HepG2 (cell line): ENCODE results near the gene AJUBA. TPM values are rescaled to one million over a fixed set of nuclear protein-coding genes. Genes with fewer than 3 reads are reported as not detected.

Experiments used
- HMGXB3 ChIP-seq: sonication (generic); formaldehyde crosslinking; IDR thresholded peaks from 2 replicates; pipeline ENCODE4 v1.4.0; 2020; ENCODE audit warnings: missing genetic modification reagents, borderline replicate concordance
- HOXA3 ChIP-seq: sonication (generic); formaldehyde crosslinking; IDR thresholded peaks from 2 replicates; pipeline ENCODE4 v1.5.0; 2020; ENCODE audit warnings: missing genetic modification reagents
- MTA3 ChIP-seq: sonication (generic); formaldehyde crosslinking; IDR thresholded peaks from 2 replicates; pipeline ENCODE4 v1.4.0; 2020; ENCODE audit warnings: missing genetic modification reagents
- POLR2AphosphoS2 ChIP-seq: IDR thresholded peaks from 2 replicates; pipeline ENCODE4 v1.6.1; 2011; ENCODE audit warnings: low read depth, low read length, improper control_type of control experiment
- RERE ChIP-seq: IDR thresholded peaks from 2 replicates; pipeline ENCODE4 v1.6.1; 2016; ENCODE audit warnings: low read depth, missing genetic modification reagents, missing compliant biosample characterization
- REXO4 ChIP-seq: sonication (generic); formaldehyde crosslinking; IDR thresholded peaks from 2 replicates; pipeline ENCODE4 v1.8.0; 2022; ENCODE audit warnings: missing genetic modification reagents, mild to moderate bottlenecking, borderline replicate concordance
- SAFB2 ChIP-seq: sonication (generic); formaldehyde crosslinking; IDR thresholded peaks from 2 replicates; pipeline ENCODE4 v1.5.1; 2020; ENCODE audit warnings: missing genetic modification reagents, low read depth, mild to moderate bottlenecking, borderline replicate concordance
- SSRP1 ChIP-seq: IDR thresholded peaks from 2 replicates; pipeline ENCODE4 v1.6.1; 2016; ENCODE audit warnings: control low read depth
- TEF ChIP-seq: sonication (generic); formaldehyde crosslinking; IDR thresholded peaks from 2 replicates; pipeline ENCODE4 v1.5.0; 2020; ENCODE audit warnings: missing genetic modification reagents
- XBP1 ChIP-seq: sonication (generic); formaldehyde crosslinking; IDR thresholded peaks from 2 replicates; pipeline ENCODE4 v1.5.0; 2020; ENCODE audit warnings: missing genetic modification reagents
- ZBTB38 ChIP-seq: sonication (generic); formaldehyde crosslinking; IDR thresholded peaks from 2 replicates; pipeline ENCODE4 v1.5.1; 2020; ENCODE audit warnings: mild to moderate bottlenecking, missing genetic modification reagents
- ZNF225 ChIP-seq: sonication (generic); formaldehyde crosslinking; IDR thresholded peaks from 2 replicates; pipeline ENCODE4 v1.4.0; 2020; ENCODE audit warnings: mild to moderate bottlenecking, missing genetic modification reagents
- ZNF547 ChIP-seq: sonication (generic); formaldehyde crosslinking; IDR thresholded peaks from 2 replicates; pipeline ENCODE4 v1.5.1; 2020; ENCODE audit warnings: mild to moderate bottlenecking, missing genetic modification reagents
- ZNF552 ChIP-seq: sonication (generic); formaldehyde crosslinking; IDR thresholded peaks from 2 replicates; pipeline ENCODE4 v1.9.0; 2022; ENCODE audit warnings: missing genetic modification reagents, mild to moderate bottlenecking, borderline replicate concordance
- ZNF607 ChIP-seq: sonication (generic); formaldehyde crosslinking; IDR thresholded peaks from 2 replicates; pipeline ENCODE4 v1.5.1; 2020; ENCODE audit warnings: missing genetic modification reagents, mild to moderate bottlenecking, borderline replicate concordance
- ZNF616 ChIP-seq: sonication (generic); formaldehyde crosslinking; IDR thresholded peaks from 2 replicates; pipeline ENCODE4 v1.5.0; 2020; ENCODE audit warnings: low read depth, mild to moderate bottlenecking, missing genetic modification reagents
- ZNF724P ChIP-seq: sonication (generic); formaldehyde crosslinking; IDR thresholded peaks from 2 replicates; pipeline ENCODE4 v1.8.0; 2022; ENCODE audit warnings: missing genetic modification reagents, borderline replicate concordance
- ZNF772 ChIP-seq: sonication (generic); formaldehyde crosslinking; IDR thresholded peaks from 2 replicates; pipeline ENCODE4 v1.5.0; 2020; ENCODE audit warnings: mild to moderate bottlenecking, missing genetic modification reagents
- ZNF83 ChIP-seq: sonication (generic); formaldehyde crosslinking; IDR thresholded peaks from 2 replicates; pipeline ENCODE4 v1.4.0; 2020; ENCODE audit warnings: missing genetic modification reagents, mild to moderate bottlenecking, borderline replicate concordance
- polyA plus RNA-seq, 8 experiments: library from polyadenylated mRNA; depleted of rRNA in 3 of 8; stranded (reverse) in 7 of 8; unstranded in 1 of 8; fragments of >200 nt; fragmentation: Illumina TruSeq in 4 of 8; extraction: Trizol in 4 of 8; gene quantifications; 2 replicates each; pipeline versions ENCODE4 v1.2.1 to v1.2.3, GENCODE V29; 2011 to 2016; ENCODE audit warnings: low read depth in 4 of 8, missing spikeins in 1 of 8, mixed read lengths in 1 of 8; ENCODE audit not compliant: insufficient read depth in 1 of 8
- total RNA-seq, 5 experiments: library from RNA; depleted of rRNA; stranded (reverse); fragments of >200 nt; fragmentation: Illumina TruSeq; extraction: Trizol; gene quantifications; 2 replicates each; pipeline ENCODE4 v1.2.3, GENCODE V29; 2016; ENCODE audit warnings: low read depth in 1 of 5

AJUBA gene
- total and polyA plus RNA-seq, 2 of the 13 experiments (the other 11 are each of a cell fraction or from before 2014, with no cell fraction given) = 157 to 241 TPM

- TF ChIP-seq RERE (CRISPR knock-in tag) (no peak), ZNF724P (CRISPR knock-in tag) (peak; percentile 76; the same call in 1 of the 2 replicates), HMGXB3 (CRISPR knock-in tag) (peak; percentile 17; the same call in 1 of the 2 replicates), TEF (CRISPR knock-in tag) (no peak), SAFB2 (CRISPR knock-in tag) (0 out of 2 replicates have a peak, but pooled peaks have one; percentile 45), HOXA3 (CRISPR knock-in tag) (no peak), ZNF772 (0 out of 2 replicates have a peak, but pooled peaks have one; percentile 22), ZNF616 (CRISPR knock-in tag) (no peak), ZNF607 (CRISPR knock-in tag) (no peak), ZNF83 (peak; percentile 80; the same call in 1 of the 2 replicates), MTA3 (no peak), ZBTB38 (CRISPR knock-in tag) (peak; percentile 20; the same call in 1 of the 2 replicates), XBP1 (CRISPR knock-in tag) (no peak), ZNF547 (CRISPR knock-in tag) (no peak), ZNF552 (CRISPR knock-in tag) (no peak), ZNF225 (CRISPR knock-in tag) (peak; percentile 90), REXO4 (no peak), POLR2AphosphoS2 (peak; percentile 69; the same call in 1 of the 2 replicates), SSRP1 (peak; percentile 94)
Measured at GRCh38 chr14:22974530-22975313, 7.6 kb downstream of the AJUBA start (continued).
